HepG2 (cell line): Measurements from ENCODE around the gene UBE3B. TPM values are rescaled to one million over a fixed set of nuclear protein-coding genes. Genes with fewer than 3 reads are reported as not detected.
A peak's percentile ranks its signal among the peaks of the same experiment; 100 is the strongest.

Source experiments
- ATF3 ChIP-seq: sonication (generic); formaldehyde crosslinking; IDR thresholded peaks from 2 replicates; pipeline ENCODE4 v1.4.0; 2020; ENCODE audit warnings: missing genetic modification reagents
- IRX3 ChIP-seq: sonication (generic); formaldehyde crosslinking; IDR thresholded peaks from 2 replicates; pipeline ENCODE4 v1.8.1; 2023; ENCODE audit warnings: mild to moderate bottlenecking, low read depth, missing genetic modification reagents, borderline replicate concordance
- KDM3A ChIP-seq: IDR thresholded peaks from 2 replicates; pipeline ENCODE4 v1.6.1; 2018; ENCODE audit warnings: low read depth, missing compliant biosample characterization
- MAFG ChIP-seq: sonication (generic); formaldehyde crosslinking; IDR thresholded peaks from 2 replicates; pipeline ENCODE4 v1.5.1; 2020; ENCODE audit warnings: mild to moderate bottlenecking, missing genetic modification reagents
- MXD3 ChIP-seq: IDR thresholded peaks from 2 replicates; pipeline ENCODE4 v1.6.1; 2016; ENCODE audit warnings: mild to moderate bottlenecking, missing biosample characterization, missing genetic modification reagents
- SIN3B ChIP-seq: fragments of 150-350 bp; IDR thresholded peaks from 2 replicates; pipeline ENCODE4 v1.6.1; 2014; ENCODE audit warnings: low read length
- THAP8 ChIP-seq: sonication (generic); formaldehyde crosslinking; IDR thresholded peaks from 2 replicates; pipeline ENCODE4 v1.5.1; 2020; ENCODE audit warnings: missing genetic modification reagents, mild to moderate bottlenecking, borderline replicate concordance
- ZBTB21 ChIP-seq: sonication (generic); formaldehyde crosslinking; IDR thresholded peaks from 2 replicates; pipeline ENCODE4 v1.4.0; 2020; ENCODE audit warnings: missing genetic modification reagents
- ZMAT3 ChIP-seq: sonication (generic); formaldehyde crosslinking; conservative IDR thresholded peaks from 2 replicates; pipeline ENCODE4 v1.7.0; 2021; ENCODE audit warnings: missing genetic modification reagents
- ZNF839 ChIP-seq: sonication (generic); formaldehyde crosslinking; IDR thresholded peaks from 2 replicates; pipeline ENCODE4 v1.4.0; 2020; ENCODE audit warnings: missing genetic modification reagents, mild to moderate bottlenecking, borderline replicate concordance
- polyA plus RNA-seq, 8 experiments: library from polyadenylated mRNA; depleted of rRNA in 3 of 8; stranded (reverse) in 7 of 8; unstranded in 1 of 8; fragments of >200 nt; fragmentation: Illumina TruSeq in 4 of 8; extraction: Trizol in 4 of 8; gene quantifications; 2 replicates each; pipeline versions ENCODE4 v1.2.1 to v1.2.3, GENCODE V29; 2011 to 2016; ENCODE audit warnings: low read depth in 4 of 8, missing spikeins in 1 of 8, mixed read lengths in 1 of 8; ENCODE audit not compliant: insufficient read depth in 1 of 8
- total RNA-seq, 5 experiments: library from RNA; depleted of rRNA; stranded (reverse); fragments of >200 nt; fragmentation: Illumina TruSeq; extraction: Trizol; gene quantifications; 2 replicates each; pipeline ENCODE4 v1.2.3, GENCODE V29; 2016; ENCODE audit warnings: low read depth in 1 of 5
- TF ChIP-seq, protein P1 (sequence below): sonication (generic); formaldehyde crosslinking; IDR thresholded peaks from one replicate; pipeline ENCODE4 v1.5.1; 2020; ENCODE audit warnings: mild to moderate bottlenecking, missing genetic modification reagents; ENCODE audit errors: not compliant biosample characterization
- TF ChIP-seq, protein P2 (sequence below): sonication (generic); formaldehyde crosslinking; IDR thresholded peaks from 2 replicates; pipeline ENCODE4 v1.4.0; 2020; ENCODE audit warnings: mild to moderate bottlenecking, low read depth, missing genetic modification reagents
- TF ChIP-seq, protein P3 (sequence below): sonication (generic); formaldehyde crosslinking; IDR thresholded peaks from 2 replicates; pipeline ENCODE4 v1.8.1; 2022; ENCODE audit warnings: low read depth, mild to moderate bottlenecking, missing genetic modification reagents

The UBE3B gene
- total and polyA plus RNA-seq, 2 of the 13 experiments (the other 11 are each of a cell fraction or from before 2014, with no cell fraction given), result 22.7 to 25.3 TPM

DNA sequence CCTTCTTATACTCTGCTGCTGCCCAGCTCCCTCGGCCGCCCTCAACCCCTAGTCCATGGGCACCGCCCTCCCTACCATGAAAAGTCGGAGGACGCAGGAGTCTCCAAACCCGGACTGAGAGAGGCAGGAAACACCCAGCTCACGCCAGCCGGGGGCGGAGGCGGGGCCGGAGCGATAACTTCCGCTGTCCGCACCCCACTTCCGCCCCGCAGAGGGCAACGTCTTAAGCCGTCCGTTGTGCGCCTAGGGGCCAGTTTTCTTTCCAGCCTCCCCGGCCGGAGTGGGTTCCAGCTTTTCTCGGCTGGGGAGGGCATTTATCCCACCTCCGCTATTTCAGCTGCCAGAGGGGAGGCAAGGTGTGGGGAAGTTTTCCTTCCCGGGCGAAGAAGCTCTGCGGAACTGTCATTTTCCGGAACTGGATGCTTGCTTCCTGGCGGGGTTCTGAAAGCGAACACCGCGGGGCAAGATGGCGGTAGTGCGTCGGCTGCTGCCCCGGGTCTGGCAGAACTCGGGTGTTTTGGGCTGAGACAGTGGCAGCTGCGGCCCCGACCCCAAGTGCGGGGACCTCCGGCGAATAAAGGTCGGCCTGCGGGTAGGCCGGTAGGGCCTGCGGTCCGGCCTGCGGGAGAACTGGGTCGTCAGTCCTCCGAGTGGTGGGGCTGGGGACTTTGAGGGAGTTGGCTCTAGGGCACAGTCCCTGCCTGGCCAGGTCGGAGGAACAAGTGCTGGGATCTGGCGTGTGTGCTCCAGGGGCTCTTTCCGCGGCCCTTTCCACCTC is at the start of gene UBE3B, which contains the start of gene KCTD10 (continued):
- TF ChIP-seq, protein P1, sequence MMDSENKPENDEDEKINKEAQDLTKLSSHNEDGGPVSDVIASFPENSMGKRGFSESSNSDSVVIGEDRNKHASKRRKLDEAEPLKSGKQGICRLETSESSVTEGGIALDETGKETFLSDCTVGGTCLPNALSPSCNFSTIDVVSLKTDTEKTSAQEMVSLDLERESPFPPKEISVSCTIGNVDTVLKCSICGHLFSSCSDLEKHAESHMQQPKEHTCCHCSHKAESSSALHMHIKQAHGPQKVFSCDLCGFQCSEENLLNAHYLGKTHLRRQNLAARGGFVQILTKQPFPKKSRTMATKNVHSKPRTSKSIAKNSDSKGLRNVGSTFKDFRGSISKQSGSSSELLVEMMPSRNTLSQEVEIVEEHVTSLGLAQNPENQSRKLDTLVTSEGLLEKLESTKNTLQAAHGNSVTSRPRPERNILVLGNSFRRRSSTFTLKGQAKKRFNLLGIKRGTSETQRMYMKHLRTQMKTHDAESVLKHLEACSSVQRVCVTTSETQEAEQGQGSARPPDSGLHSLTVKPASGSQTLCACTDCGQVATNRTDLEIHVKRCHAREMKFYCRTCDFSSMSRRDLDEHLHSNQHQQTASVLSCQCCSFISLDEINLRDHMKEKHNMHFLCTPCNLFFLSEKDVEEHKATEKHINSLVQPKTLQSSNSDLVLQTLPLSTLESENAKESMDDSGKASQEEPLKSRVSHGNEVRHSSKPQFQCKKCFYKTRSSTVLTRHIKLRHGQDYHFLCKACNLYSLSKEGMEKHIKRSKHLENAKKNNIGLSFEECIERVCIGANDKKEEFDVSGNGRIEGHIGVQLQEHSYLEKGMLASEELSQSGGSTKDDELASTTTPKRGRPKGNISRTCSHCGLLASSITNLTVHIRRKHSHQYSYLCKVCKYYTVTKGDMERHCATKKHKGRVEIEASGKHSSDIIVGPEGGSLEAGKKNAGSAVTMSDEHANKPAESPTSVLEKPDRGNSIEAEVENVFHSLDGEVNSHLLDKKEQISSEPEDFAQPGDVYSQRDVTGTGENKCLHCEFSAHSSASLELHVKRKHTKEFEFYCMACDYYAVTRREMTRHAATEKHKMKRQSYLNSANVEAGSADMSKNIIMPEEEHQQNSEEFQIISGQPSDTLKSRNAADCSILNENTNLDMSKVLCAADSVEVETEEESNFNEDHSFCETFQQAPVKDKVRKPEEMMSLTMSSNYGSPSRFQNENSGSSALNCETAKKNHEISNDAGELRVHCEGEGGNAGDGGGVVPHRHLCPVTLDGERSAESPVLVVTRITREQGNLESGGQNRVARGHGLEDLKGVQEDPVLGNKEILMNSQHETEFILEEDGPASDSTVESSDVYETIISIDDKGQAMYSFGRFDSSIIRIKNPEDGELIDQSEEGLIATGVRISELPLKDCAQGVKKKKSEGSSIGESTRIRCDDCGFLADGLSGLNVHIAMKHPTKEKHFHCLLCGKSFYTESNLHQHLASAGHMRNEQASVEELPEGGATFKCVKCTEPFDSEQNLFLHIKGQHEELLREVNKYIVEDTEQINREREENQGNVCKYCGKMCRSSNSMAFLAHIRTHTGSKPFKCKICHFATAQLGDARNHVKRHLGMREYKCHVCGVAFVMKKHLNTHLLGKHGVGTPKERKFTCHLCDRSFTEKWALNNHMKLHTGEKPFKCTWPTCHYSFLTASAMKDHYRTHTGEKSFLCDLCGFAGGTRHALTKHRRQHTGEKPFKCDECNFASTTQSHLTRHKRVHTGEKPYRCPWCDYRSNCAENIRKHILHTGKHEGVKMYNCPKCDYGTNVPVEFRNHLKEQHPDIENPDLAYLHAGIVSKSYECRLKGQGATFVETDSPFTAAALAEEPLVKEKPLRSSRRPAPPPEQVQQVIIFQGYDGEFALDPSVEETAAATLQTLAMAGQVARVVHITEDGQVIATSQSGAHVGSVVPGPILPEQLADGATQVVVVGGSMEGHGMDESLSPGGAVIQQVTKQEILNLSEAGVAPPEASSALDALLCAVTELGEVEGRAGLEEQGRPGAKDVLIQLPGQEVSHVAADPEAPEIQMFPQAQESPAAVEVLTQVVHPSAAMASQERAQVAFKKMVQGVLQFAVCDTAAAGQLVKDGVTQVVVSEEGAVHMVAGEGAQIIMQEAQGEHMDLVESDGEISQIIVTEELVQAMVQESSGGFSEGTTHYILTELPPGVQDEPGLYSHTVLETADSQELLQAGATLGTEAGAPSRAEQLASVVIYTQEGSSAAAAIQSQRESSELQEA (CRISPR knock-in tag), result peak; percentile 71
- TF ChIP-seq MXD3 (CRISPR knock-in tag) (peak; percentile 60; the same call in 1 of the 2 replicates), MAFG (CRISPR knock-in tag) (no peak), KDM3A (peak; percentile 79; the same call in 1 of the 2 replicates), THAP8 (no peak), IRX3 (CRISPR knock-in tag) (peak; percentile 65; the same call in 1 of the 2 replicates), ATF3 (no peak), ZBTB21 (CRISPR knock-in tag) (no peak), ZNF839 (CRISPR knock-in tag) (no peak), SIN3B (peak; percentile 97), ZMAT3 (0 out of 2 replicates have a peak, but pooled peaks have one; percentile 73)
- TF ChIP-seq, protein P2, sequence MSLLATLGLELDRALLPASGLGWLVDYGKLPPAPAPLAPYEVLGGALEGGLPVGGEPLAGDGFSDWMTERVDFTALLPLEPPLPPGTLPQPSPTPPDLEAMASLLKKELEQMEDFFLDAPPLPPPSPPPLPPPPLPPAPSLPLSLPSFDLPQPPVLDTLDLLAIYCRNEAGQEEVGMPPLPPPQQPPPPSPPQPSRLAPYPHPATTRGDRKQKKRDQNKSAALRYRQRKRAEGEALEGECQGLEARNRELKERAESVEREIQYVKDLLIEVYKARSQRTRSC (CRISPR knock-in tag), result no peak; the same call in 1 of the 2 replicates
- TF ChIP-seq, protein P3, sequence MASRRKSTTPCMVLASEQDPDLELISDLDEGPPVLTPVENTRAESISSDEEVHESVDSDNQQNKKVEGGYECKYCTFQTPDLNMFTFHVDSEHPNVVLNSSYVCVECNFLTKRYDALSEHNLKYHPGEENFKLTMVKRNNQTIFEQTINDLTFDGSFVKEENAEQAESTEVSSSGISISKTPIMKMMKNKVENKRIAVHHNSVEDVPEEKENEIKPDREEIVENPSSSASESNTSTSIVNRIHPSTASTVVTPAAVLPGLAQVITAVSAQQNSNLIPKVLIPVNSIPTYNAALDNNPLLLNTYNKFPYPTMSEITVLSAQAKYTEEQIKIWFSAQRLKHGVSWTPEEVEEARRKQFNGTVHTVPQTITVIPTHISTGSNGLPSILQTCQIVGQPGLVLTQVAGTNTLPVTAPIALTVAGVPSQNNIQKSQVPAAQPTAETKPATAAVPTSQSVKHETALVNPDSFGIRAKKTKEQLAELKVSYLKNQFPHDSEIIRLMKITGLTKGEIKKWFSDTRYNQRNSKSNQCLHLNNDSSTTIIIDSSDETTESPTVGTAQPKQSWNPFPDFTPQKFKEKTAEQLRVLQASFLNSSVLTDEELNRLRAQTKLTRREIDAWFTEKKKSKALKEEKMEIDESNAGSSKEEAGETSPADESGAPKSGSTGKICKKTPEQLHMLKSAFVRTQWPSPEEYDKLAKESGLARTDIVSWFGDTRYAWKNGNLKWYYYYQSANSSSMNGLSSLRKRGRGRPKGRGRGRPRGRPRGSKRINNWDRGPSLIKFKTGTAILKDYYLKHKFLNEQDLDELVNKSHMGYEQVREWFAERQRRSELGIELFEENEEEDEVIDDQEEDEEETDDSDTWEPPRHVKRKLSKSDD (CRISPR knock-in tag), result no peak
